ENCODE measurements around the gene ICOS. TPM values are rescaled to one million over a fixed set of nuclear protein-coding genes. Genes with fewer than 3 reads are reported as not detected.

Gene ICOS
- total and polyA plus RNA-seq, 9 of the 15 experiments (the other 6 are each of a cell fraction or from before 2014, with no cell fraction given) = not detected

DNA sequence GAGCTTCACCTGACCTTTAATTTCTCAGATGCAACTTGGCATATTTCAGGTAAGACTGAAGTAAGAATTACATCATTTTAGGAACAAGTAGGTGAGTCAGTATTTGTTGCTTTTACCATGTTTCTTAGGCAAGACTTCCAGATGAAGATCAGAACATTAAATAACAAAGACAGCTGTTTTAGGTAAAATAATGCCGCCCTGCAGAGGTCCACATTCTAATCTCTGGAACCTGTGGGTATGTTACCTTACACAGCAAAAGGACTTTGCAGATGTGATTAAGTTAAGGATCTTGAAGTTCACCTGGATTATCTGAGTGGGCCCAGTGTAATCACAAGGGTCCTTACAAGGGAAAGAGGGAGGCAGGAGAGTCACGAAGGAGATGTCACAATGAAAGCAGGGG is 39.3 kb downstream of the ICOS start:
- DNase-seq (ENCODE audit: extremely low read depth in 1 of 4, low spot score in 3 of 4) (no peak), FAIRE-seq (no peak), ATAC-seq (no peak)
- no peaks in the 10 kb centered on the region for H3K27me3 ChIP-seq (ENCODE audit: control insufficient read depth in 2 of 2, insufficient read depth in 2 of 2, low read length in 2 of 2)
- CTCF ChIA-PET (ENCODE audit: low intra/inter-chr PET ratio) = no interaction called here
- H3K4me1 ChIP-seq (replicated peaks in 1 of 2; ENCODE audit: control insufficient read depth in 2 of 2, insufficient read depth in 2 of 2, low read length in 2 of 2) = no peaks in the 10 kb centered on the region
- in situ Hi-C loops (cut with MboI) (no loop called here), intact Hi-C loops (cut with micrococcal nuclease) (no loop called here)
- no peak overlapping the region for H2AFZ ChIP-seq (ENCODE audit: low read depth, low read length)
- no peak overlapping the region for H3K9ac ChIP-seq (ENCODE audit: insufficient read depth in 1 of 2, low read depth in 2 of 2, low read length in 2 of 2)
- TF ChIP-seq SP1 (CRISPR knock-in tag; IDR thresholded peaks at IDR 0.05) (no peak), JUNB (CRISPR knock-in tag; conservative IDR thresholded peaks at IDR 0.05) (no peak)
- TF ChIP-seq, protein P1, sequence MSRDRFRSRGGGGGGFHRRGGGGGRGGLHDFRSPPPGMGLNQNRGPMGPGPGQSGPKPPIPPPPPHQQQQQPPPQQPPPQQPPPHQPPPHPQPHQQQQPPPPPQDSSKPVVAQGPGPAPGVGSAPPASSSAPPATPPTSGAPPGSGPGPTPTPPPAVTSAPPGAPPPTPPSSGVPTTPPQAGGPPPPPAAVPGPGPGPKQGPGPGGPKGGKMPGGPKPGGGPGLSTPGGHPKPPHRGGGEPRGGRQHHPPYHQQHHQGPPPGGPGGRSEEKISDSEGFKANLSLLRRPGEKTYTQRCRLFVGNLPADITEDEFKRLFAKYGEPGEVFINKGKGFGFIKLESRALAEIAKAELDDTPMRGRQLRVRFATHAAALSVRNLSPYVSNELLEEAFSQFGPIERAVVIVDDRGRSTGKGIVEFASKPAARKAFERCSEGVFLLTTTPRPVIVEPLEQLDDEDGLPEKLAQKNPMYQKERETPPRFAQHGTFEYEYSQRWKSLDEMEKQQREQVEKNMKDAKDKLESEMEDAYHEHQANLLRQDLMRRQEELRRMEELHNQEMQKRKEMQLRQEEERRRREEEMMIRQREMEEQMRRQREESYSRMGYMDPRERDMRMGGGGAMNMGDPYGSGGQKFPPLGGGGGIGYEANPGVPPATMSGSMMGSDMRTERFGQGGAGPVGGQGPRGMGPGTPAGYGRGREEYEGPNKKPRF (IDR thresholded peaks at IDR 0.05; ENCODE audit: low read depth, low read length) = no peak
- TF ChIP-seq, protein P2, sequence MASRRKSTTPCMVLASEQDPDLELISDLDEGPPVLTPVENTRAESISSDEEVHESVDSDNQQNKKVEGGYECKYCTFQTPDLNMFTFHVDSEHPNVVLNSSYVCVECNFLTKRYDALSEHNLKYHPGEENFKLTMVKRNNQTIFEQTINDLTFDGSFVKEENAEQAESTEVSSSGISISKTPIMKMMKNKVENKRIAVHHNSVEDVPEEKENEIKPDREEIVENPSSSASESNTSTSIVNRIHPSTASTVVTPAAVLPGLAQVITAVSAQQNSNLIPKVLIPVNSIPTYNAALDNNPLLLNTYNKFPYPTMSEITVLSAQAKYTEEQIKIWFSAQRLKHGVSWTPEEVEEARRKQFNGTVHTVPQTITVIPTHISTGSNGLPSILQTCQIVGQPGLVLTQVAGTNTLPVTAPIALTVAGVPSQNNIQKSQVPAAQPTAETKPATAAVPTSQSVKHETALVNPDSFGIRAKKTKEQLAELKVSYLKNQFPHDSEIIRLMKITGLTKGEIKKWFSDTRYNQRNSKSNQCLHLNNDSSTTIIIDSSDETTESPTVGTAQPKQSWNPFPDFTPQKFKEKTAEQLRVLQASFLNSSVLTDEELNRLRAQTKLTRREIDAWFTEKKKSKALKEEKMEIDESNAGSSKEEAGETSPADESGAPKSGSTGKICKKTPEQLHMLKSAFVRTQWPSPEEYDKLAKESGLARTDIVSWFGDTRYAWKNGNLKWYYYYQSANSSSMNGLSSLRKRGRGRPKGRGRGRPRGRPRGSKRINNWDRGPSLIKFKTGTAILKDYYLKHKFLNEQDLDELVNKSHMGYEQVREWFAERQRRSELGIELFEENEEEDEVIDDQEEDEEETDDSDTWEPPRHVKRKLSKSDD (conservative IDR thresholded peaks at IDR 0.05; ENCODE audit: low read length) = no peak
- no peak overlapping the region for H3K4me3 ChIP-seq
- no peak overlapping the region for H3K27ac ChIP-seq (ENCODE audit: extremely low read depth, low read depth, low read length)
- H3K36me3 ChIP-seq (ENCODE audit: control insufficient read depth, insufficient read depth, low read length) = no peaks in the 10 kb centered on the region
- H3K4me2 ChIP-seq (ENCODE audit: insufficient read depth, low read length) = no peak overlapping the region
- no peaks in the 10 kb centered on the region for H4K20me1 ChIP-seq (replicated peaks; ENCODE audit: control insufficient read depth, insufficient read depth, low read length)
- no peaks in the 10 kb centered on the region for H3K79me2 ChIP-seq (ENCODE audit: control insufficient read depth, insufficient read depth, low read length)
- H3K9me1 ChIP-seq (ENCODE audit: control insufficient read depth, insufficient read depth, low read length) = no peaks in the 10 kb centered on the region
- WGBS (ENCODE audit: insufficient coverage, low coverage, missing lambda C conversion rate) = 0% methylated on average over 2 of the region's 2 CpGs
- H3K9me3 ChIP-seq (replicated peaks; ENCODE audit: control insufficient read depth, insufficient read depth, low read depth, low read length) = no peaks in the 10 kb centered on the region
- POLR2A ChIA-PET = no interaction called here
- BruUV-seq (replicated peaks) = no TSS peak

Measured in K562 (cell line).